ENCODE measurements around the gene HK2.

DNA sequence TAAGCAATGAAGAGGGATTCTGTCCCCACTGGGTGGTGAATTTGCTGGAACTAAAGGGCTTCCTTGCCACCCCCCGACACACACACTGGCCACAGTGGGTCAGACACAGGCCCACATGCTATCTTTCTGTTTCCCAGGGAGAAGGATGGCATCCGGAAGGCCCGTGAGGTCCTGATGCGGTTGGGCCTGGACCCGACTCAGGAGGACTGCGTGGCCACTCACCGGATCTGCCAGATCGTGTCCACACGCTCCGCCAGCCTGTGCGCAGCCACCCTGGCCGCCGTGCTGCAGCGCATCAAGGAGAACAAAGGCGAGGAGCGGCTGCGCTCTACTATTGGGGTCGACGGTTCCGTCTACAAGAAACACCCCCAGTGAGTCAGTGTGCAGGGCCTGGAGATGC lies 44.6 kb downstream of the HK2 start:
- TF ChIP-seq CTCF (IDR thresholded peaks at IDR 0.05; ENCODE audit: low read depth, low read length) (no peak), POLR2A (IDR thresholded peaks at IDR 0.05; ENCODE audit: extremely low read depth, insufficient read length) (no peak), MAX (IDR thresholded peaks at IDR 0.05; ENCODE audit: low read depth, low read length) (no peak), MYC (IDR thresholded peaks at IDR 0.05; ENCODE audit: low read depth, low read length) (no peak)

Data from NB4 (cell line).